ENCODE data around the gene FYN.

FYN gene

GRCh38 chr6:111720931-111721496 lies 152.2 kb downstream of the FYN start:
- DNase-seq (ENCODE audit: low spot score in 2 of 2): no peak
- Mint-ChIP-seq H3K36me3 (ENCODE audit: insufficient read depth) (peaks cover 56% of the 10 kb centered on the region), H3K27ac (ENCODE audit: low read depth) (peak overlapping the region; percentile 93), H3K4me1 (peaks cover 70% of the 10 kb centered on the region), H3K4me3 (no peak overlapping the region), H3K27me3 (no peaks in the 10 kb centered on the region), H3K9me3 (no peaks in the 10 kb centered on the region)
- no peak for ATAC-seq (replicated peaks; ENCODE audit: extremely low read depth, poor library complexity, severe bottlenecking)

DNA sequence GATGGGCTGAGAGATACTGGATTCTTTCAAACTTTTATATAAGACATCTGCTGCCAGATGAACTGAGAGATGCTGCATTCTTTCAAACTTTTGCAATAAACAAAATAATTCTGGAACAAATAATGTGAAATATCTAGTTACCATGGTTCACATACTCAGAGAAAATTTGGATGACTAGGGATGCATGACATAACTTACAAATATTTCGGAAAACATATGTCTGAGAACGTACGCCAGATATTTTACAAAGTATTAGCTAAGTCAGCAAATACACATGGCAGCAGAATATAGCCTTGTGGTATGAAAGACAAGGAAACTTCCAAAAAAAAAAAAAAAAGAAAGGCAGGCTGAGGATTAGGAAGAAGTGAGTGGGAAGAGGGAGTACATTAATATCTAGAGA lies 154.3 kb downstream of the FYN start:
- peak overlapping the region; percentile 71 for H3K27ac Mint-ChIP-seq (ENCODE audit: low read depth)
- DNase-seq (ENCODE audit: low spot score in 2 of 2) (no peak), ATAC-seq (replicated peaks; ENCODE audit: extremely low read depth, poor library complexity, severe bottlenecking) (no peak)
- H3K36me3 Mint-ChIP-seq (ENCODE audit: insufficient read depth): peaks cover 61% of the 10 kb centered on the region
- no peaks in the 10 kb centered on the region for H3K27me3 Mint-ChIP-seq
- H3K4me1 Mint-ChIP-seq: peaks cover 67% of the 10 kb centered on the region
- no peak overlapping the region for H3K4me3 Mint-ChIP-seq
- no peaks in the 10 kb centered on the region for H3K9me3 Mint-ChIP-seq

GRCh38 chr6:111718326-111718725 lies 154.9 kb downstream of the FYN start:
- Mint-ChIP-seq H3K9me3 (no peaks in the 10 kb centered on the region), H3K4me3 (no peak overlapping the region), H3K4me1 (peaks cover 72% of the 10 kb centered on the region), H3K27me3 (no peaks in the 10 kb centered on the region), H3K27ac (ENCODE audit: low read depth) (no peak overlapping the region), H3K36me3 (ENCODE audit: insufficient read depth) (peaks cover 67% of the 10 kb centered on the region)
- no peak for DNase-seq (ENCODE audit: low spot score in 2 of 2)
- ATAC-seq (replicated peaks; ENCODE audit: extremely low read depth, poor library complexity, severe bottlenecking): no peak

DNA sequence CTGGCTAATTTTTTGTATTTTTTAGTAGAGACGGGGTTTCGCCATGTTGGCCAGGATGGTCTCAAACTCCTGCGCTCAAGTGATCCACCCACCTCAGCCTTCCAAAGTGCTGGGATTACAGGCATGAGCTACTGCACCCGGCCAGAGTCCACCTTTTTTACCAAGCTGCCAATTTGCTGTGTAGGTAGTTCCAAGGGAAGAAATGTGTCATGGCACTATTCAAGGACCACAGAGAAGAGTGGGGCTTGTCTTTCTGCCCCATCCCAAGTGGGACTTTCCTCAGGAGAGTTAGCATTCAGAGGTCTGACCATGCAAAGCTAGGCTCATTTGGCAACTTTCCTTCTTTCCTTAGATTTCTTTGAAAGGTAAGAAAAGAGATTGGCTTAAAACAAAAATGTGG lies 155.6 kb downstream of the FYN start:
- Mint-ChIP-seq H3K4me1 (peaks cover 68% of the 10 kb centered on the region), H3K36me3 (ENCODE audit: insufficient read depth) (peaks cover 71% of the 10 kb centered on the region)

DNA sequence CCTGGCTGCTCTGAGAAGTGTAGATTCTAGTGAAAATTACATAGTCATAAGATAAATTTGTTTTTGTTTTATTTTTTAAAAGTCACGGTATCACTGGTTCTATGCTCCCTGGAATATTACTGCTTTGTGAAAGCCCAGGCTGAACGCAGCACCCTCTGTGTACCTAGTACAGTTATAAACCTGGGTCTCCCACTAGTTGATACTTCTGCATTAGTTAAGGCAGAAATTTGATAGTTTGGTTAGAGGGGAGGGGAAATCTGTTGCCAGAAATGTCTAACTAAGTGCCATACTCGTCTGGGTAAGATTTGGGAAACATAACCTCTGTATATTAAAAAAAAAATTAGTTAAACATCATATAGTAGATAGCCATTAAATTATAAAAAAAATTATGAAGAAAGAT lies 156.9 kb downstream of the FYN start:
- no peaks in the 10 kb centered on the region for H3K9me3 Mint-ChIP-seq
- H3K36me3 Mint-ChIP-seq (ENCODE audit: insufficient read depth): peaks cover 77% of the 10 kb centered on the region
- no peaks in the 10 kb centered on the region for H3K27me3 Mint-ChIP-seq
- no peak for ATAC-seq (replicated peaks; ENCODE audit: extremely low read depth, poor library complexity, severe bottlenecking)
- no peak overlapping the region for H3K4me3 Mint-ChIP-seq
- peak overlapping the region; percentile 69 for H3K27ac Mint-ChIP-seq (ENCODE audit: low read depth)
- DNase-seq (ENCODE audit: low spot score in 2 of 2): no peak
- H3K4me1 Mint-ChIP-seq: peaks cover 68% of the 10 kb centered on the region

More for the DNA sequence above, 155.6 kb downstream of the FYN start:
- ATAC-seq (replicated peaks; ENCODE audit: extremely low read depth, poor library complexity, severe bottlenecking) (no peak), DNase-seq (ENCODE audit: low spot score in 2 of 2) (no peak)
- Mint-ChIP-seq H3K9me3 (no peaks in the 10 kb centered on the region), H3K4me3 (no peak overlapping the region), H3K27ac (ENCODE audit: low read depth) (no peak overlapping the region), H3K27me3 (no peaks in the 10 kb centered on the region)

- peak overlapping the region; percentile 90 for H3K27ac Mint-ChIP-seq (ENCODE audit: low read depth)
- peak in 1 of 2 donors; percentile 40 for DNase-seq (ENCODE audit: low spot score in 2 of 2)
- H3K9me3 Mint-ChIP-seq: no peaks in the 10 kb centered on the region
- H3K4me1 Mint-ChIP-seq: peaks cover 68% of the 10 kb centered on the region
- H3K36me3 Mint-ChIP-seq (ENCODE audit: insufficient read depth): peaks cover 76% of the 10 kb centered on the region
- no peaks in the 10 kb centered on the region for H3K27me3 Mint-ChIP-seq
- peak overlapping the region; percentile 70 for H3K4me3 Mint-ChIP-seq
- peak; percentile 73 for ATAC-seq (replicated peaks; ENCODE audit: extremely low read depth, poor library complexity, severe bottlenecking)
Observed at GRCh38 chr6:111715321-111715720, 157.9 kb downstream of the FYN start.

DNA sequence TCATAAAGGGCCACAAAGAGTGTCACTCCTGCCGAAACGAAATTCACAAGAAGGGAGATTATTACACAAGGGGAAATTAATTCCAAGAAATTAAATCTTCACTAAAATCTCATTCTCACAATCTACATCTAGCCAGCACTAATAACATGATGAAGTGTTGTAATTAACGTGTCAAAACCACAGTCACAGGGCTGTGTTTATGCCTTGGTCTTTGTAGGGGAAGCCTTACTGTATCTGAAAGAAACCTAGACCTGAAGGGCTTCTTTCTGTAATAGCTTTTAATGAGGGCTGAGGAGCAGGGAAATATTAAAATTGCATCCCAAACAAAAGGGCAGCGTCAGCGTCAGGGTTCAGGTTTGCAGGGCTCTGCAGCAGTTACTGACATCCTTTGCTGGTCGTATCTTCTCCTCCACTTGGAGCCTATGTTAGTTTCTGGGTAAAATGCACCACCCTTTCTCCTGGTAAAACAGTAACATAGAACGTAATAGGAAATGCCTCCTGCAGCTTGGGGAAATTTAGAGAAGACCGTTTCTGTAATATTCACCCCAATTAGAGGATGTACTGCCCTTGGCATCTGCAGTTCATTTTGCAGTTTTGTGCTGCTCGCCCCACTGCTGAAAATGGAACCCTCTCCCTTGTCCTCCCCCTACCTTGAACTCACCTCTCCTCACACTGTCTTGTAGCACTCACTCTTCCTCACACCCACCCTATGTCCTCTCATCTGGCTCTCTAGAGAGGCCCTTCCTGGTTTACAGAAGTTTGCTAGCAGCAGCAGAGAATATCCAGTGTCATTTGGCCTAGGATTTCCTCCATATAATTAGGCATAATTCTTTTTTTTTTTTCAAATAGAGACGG lies 158.6 kb downstream of the FYN start:
- peak; percentile 78 for ATAC-seq (replicated peaks; ENCODE audit: extremely low read depth, poor library complexity, severe bottlenecking)

DNA sequence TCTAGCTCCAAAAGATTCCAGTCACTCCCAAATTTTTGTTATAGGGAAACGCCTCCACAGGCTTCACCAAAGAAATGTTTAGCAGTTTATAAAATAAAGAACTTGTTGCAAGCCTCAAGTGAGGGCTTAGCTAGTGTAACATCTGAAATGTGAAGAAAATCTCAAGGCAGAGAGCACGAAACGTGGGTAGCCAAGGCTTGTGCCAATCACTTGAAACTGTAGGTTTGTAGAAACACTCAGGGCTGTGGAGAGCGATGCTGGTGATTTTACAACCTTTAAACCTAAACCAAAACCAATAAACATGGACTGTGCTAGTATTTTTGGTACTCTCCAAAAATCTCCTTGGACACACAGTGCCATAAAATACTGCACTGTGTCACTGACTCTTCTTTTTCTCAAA lies 159.4 kb downstream of the FYN start:
- Mint-ChIP-seq H3K4me3 (peak overlapping the region; percentile 70), H3K36me3 (ENCODE audit: insufficient read depth) (peaks cover 71% of the 10 kb centered on the region), H3K27me3 (no peaks in the 10 kb centered on the region), H3K9me3 (no peaks in the 10 kb centered on the region), H3K4me1 (peaks cover 67% of the 10 kb centered on the region), H3K27ac (ENCODE audit: low read depth) (peak overlapping the region; percentile 90)
- DNase-seq (ENCODE audit: low spot score in 2 of 2): no peak
- no peak for ATAC-seq (replicated peaks; ENCODE audit: extremely low read depth, poor library complexity, severe bottlenecking)

More for the DNA sequence above, 158.6 kb downstream of the FYN start:
- H3K27ac Mint-ChIP-seq (ENCODE audit: low read depth): peak overlapping the region; percentile 90
- H3K4me3 Mint-ChIP-seq: peak overlapping the region; percentile 70
- H3K9me3 Mint-ChIP-seq: no peaks in the 10 kb centered on the region
- H3K27me3 Mint-ChIP-seq: no peaks in the 10 kb centered on the region
- H3K36me3 Mint-ChIP-seq (ENCODE audit: insufficient read depth): peaks cover 78% of the 10 kb centered on the region
- H3K4me1 Mint-ChIP-seq: peaks cover 68% of the 10 kb centered on the region
- DNase-seq (ENCODE audit: low spot score in 2 of 2): no peak

DNA sequence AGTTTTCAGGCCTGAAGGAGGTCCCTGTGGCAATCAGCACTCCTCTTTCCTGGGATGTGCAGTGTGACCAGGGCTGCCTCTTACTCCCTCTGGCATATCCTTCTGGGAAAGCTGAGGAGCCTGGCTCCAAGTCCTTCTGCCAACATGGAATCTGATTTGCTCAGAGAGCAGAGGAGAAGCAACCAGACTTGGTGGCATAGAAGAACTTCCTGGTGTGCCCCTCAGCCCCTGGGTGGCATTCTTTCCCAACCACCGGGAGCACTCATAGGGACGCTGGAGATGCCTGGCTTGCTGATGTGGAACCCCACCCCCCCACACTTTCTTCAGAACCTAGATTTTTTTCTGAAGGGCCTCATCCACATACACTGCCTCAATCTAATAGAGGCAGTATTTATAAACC lies 160.0 kb downstream of the FYN start:
- H3K9me3 Mint-ChIP-seq: no peaks in the 10 kb centered on the region
- no peak for ATAC-seq (replicated peaks; ENCODE audit: extremely low read depth, poor library complexity, severe bottlenecking)
- H3K4me3 Mint-ChIP-seq: peak overlapping the region; percentile 40
- H3K27me3 Mint-ChIP-seq: no peaks in the 10 kb centered on the region
- H3K36me3 Mint-ChIP-seq (ENCODE audit: insufficient read depth): peaks cover 70% of the 10 kb centered on the region
- DNase-seq (ENCODE audit: low spot score in 2 of 2): no peak
- H3K27ac Mint-ChIP-seq (ENCODE audit: low read depth): peak overlapping the region; percentile 90
- peaks cover 62% of the 10 kb centered on the region for H3K4me1 Mint-ChIP-seq

DNA sequence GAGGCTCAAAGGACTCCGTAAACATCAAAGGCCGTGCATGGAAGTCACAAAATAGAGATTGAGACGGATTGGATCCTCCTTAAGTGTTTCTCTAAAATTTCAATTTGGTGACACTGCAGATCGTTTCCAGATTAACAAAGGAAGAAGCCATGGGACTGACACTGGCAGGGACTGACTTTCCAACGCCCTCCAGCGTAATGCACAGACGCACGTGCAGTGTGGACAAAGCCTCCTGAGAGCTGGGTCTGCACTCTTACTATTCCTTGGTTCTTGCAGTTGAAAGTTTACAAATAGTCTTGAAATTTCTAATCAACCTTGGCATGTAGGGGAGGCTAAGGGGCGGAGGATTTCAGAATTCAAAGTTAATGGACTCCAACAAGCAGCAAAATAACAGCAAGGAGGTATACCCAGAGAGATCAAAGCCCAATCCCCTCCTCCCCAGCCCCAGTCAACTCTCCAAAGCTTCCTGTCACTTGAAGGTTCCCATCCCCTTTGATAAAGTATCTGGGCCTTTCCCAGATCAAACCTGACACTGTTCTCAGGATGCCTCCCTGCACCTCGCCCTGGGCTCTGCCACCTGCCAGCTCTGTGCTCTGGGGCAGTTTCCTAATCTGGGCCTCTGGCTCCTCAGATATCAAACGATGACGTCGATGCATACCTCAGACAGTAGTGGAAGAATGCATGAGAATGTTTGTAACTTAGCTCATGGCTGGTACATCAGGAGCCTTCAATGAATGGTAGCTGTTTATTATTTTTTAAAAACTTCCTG lies 161.1 kb downstream of the FYN start:
- ATAC-seq (replicated peaks; ENCODE audit: extremely low read depth, poor library complexity, severe bottlenecking): no peak

DNA sequence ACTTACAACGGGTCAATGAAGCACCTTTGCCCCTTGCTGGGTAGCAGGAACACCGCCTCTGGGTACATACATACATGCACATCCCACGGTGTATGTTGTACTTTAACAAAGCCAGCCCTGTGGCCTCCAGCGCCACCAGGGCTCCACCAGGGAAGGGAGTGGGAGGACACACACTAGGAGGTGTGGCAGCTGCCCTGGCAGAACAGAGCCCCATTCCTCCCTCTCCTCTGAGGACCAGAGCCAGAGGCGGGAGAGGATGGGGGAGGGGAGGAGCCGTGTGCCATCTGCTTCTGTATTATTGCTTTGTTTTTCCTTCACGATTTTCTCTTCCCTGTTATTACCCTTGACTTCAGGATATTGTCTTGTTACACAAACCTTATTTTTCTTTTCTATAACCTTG lies 161.8 kb downstream of the FYN start:
- ATAC-seq (replicated peaks; ENCODE audit: extremely low read depth, poor library complexity, severe bottlenecking) (no peak), DNase-seq (ENCODE audit: low spot score in 2 of 2) (no peak)
- Mint-ChIP-seq H3K36me3 (ENCODE audit: insufficient read depth) (peaks cover 71% of the 10 kb centered on the region), H3K4me1 (peaks cover 57% of the 10 kb centered on the region), H3K4me3 (peak overlapping the region; percentile 32), H3K27ac (ENCODE audit: low read depth) (peak overlapping the region; percentile 90), H3K27me3 (no peaks in the 10 kb centered on the region), H3K9me3 (no peaks in the 10 kb centered on the region)

More for the DNA sequence above, 161.1 kb downstream of the FYN start:
- Mint-ChIP-seq H3K27me3 (no peaks in the 10 kb centered on the region), H3K27ac (ENCODE audit: low read depth) (peak overlapping the region; percentile 90), H3K36me3 (ENCODE audit: insufficient read depth) (peaks cover 70% of the 10 kb centered on the region), H3K4me3 (peak overlapping the region; percentile 32), H3K9me3 (no peaks in the 10 kb centered on the region), H3K4me1 (peaks cover 57% of the 10 kb centered on the region)
- DNase-seq (ENCODE audit: low spot score in 2 of 2): no peak

DNA sequence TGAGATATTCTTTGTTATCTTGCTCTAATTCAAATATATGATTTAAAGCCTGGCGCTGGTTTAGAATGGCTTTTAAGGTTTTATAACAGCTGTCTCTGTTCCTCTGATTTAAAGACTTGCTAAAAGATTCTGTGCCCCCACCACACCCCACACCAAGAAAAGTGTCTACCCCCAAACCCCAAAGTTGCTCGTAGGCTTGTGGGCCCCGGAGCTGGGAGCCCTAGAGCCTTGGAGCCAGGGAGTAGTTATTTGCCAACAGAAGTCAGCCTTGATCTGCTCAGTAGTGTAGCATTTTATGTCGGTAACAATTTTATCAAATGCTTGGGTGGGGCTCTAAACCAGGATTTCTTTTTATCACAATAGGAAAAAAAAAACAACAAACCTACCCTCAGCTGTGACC lies 162.3 kb downstream of the FYN start:
- Mint-ChIP-seq H3K36me3 (ENCODE audit: insufficient read depth) (peaks cover 71% of the 10 kb centered on the region), H3K4me1 (peaks cover 57% of the 10 kb centered on the region), H3K4me3 (no peak overlapping the region), H3K27ac (ENCODE audit: low read depth) (peak overlapping the region; percentile 90), H3K27me3 (no peaks in the 10 kb centered on the region), H3K9me3 (no peaks in the 10 kb centered on the region)
- no peak for ATAC-seq (replicated peaks; ENCODE audit: extremely low read depth, poor library complexity, severe bottlenecking)
- DNase-seq (ENCODE audit: low spot score in 2 of 2): no peak

Measured in central memory CD8-positive, alpha-beta T cell (primary cell).